K562 (cell line): Measurements from ENCODE around the gene MTF1. TPM values are rescaled to one million over a fixed set of nuclear protein-coding genes. Genes with fewer than 3 reads are reported as not detected.

Experiments used
- ATAC-seq: fragments of 200-7000 bp; cut with Tn5 transposase; 3 replicates; pipeline ENCODE4 v1.9.1; 2020; ENCODE audit warnings: moderate library complexity
- BruUV-seq: library from RNA; stranded (reverse); fragments of 400-500 nt; replicated peaks from 2 replicates; lab custom pipeline; 2021; lab: Mats Ljungman, UMichigan
- CTCF ChIA-PET: fragments of 300-600 bp; formaldehyde crosslinking; extraction: SDS; loops from one replicate; lab custom pipeline; 2021; ENCODE audit warnings: low intra/inter-chr PET ratio; lab: Yijun Ruan, JAX
- POLR2A ChIA-PET: fragments of 300-600, 350-650 bp; sonication (Branson Sonifier 250); formaldehyde crosslinking; extraction: SDS; loops from one replicate; lab custom pipeline; 2021; ENCODE audit warnings: antibody characterized with exemption, inconsistent platforms; lab: Yijun Ruan, JAX
- DNase-seq, 4 experiments: peaks; one replicate each; pipeline versions ENCODE4 v3.0.0 to v3.0.0-alpha.2; 2011 to 2018; ENCODE audit warnings: low spot score in 3 of 4, mixed read lengths in 3 of 4; ENCODE audit errors: extremely low read depth in 1 of 4
- FAIRE-seq: peaks from 2 replicates; lab custom pipeline; 2011; peaks lifted over from hg19 to GRCh38; lab: Jason Lieb, UNC
- H2AFZ ChIP-seq: 2 replicates; pipeline ENCODE4 v1.6.0; 2011; ENCODE audit warnings: low read depth, low read length, control low read depth, inconsistent platforms
- H3K27ac ChIP-seq: fragments of 200-600 bp; 3 replicates; pipeline ENCODE4 v1.8.0; 2011; ENCODE audit warnings: low read depth, mild to moderate bottlenecking, control low read depth, inconsistent platforms, low read length, moderate library complexity, mixed read lengths; ENCODE audit errors: extremely low read depth
- H3K27me3 ChIP-seq, 2 experiments: fragments of 300-600 bp in 1 of 2; 2 replicates in 1 of 2; 3 replicates in 1 of 2; pipeline versions ENCODE4 v1.6.0 to v1.8.0; 2011; ENCODE audit warnings: inconsistent platforms in 2 of 2, low read length in 2 of 2, mild to moderate bottlenecking in 1 of 2, mixed read lengths in 1 of 2, moderate library complexity in 1 of 2; ENCODE audit not compliant: control insufficient read depth in 2 of 2, insufficient read depth in 2 of 2
- H3K36me3 ChIP-seq: fragments of 300-600 bp; 3 replicates; pipeline ENCODE4 v1.8.0; 2011; ENCODE audit warnings: mild to moderate bottlenecking, low read length, inconsistent platforms; ENCODE audit not compliant: control insufficient read depth, insufficient read depth
- H3K4me1 ChIP-seq, 2 experiments: fragments of 200-600 bp in 1 of 2; replicated peaks in 1 of 2; 2 replicates in 1 of 2; 3 replicates in 1 of 2; pipeline versions ENCODE4 v1.5.1 to v1.8.0; 2011; ENCODE audit warnings: inconsistent platforms in 2 of 2, low read length in 2 of 2, mild to moderate bottlenecking in 1 of 2, mixed read lengths in 1 of 2, moderate library complexity in 1 of 2; ENCODE audit not compliant: control insufficient read depth in 2 of 2, insufficient read depth in 2 of 2
- H3K4me2 ChIP-seq: 2 replicates; pipeline ENCODE4 v1.6.1; 2011; ENCODE audit warnings: low read length, control low read depth, inconsistent platforms, mixed read lengths; ENCODE audit not compliant: insufficient read depth
- H3K4me3 ChIP-seq: fragments of 200-600 bp; sonication (generic), shearing (Covaris generic); 2 replicates; pipeline ENCODE4 v1.5.1; 2016; ENCODE audit warnings: control low read depth, inconsistent platforms
- H3K79me2 ChIP-seq: fragments of 200-600 bp; 3 replicates; pipeline ENCODE4 v1.8.0; 2011; ENCODE audit warnings: low read length, inconsistent platforms; ENCODE audit not compliant: control insufficient read depth, insufficient read depth
- H3K9ac ChIP-seq, 2 experiments: 2 replicates each; pipeline versions ENCODE4 v1.6.0 to v1.6.1; 2011; ENCODE audit warnings: low read depth in 2 of 2, low read length in 2 of 2, control low read depth in 1 of 2, inconsistent platforms in 1 of 2, mild to moderate bottlenecking in 1 of 2, mixed read lengths in 1 of 2; ENCODE audit not compliant: insufficient read depth in 1 of 2
- H3K9me1 ChIP-seq: one replicate; pipeline ENCODE4 v1.6.0; 2011; ENCODE audit warnings: inconsistent platforms, mild to moderate bottlenecking, low read length, moderate library complexity; ENCODE audit not compliant: control insufficient read depth, insufficient read depth
- H3K9me3 ChIP-seq: replicated peaks from 2 replicates; pipeline ENCODE4 v1.5.1; 2011; ENCODE audit warnings: low read depth, low read length, inconsistent platforms; ENCODE audit not compliant: control insufficient read depth, insufficient read depth
- H4K20me1 ChIP-seq: replicated peaks from 2 replicates; pipeline ENCODE4 v1.6.1; 2011; ENCODE audit warnings: low read length, inconsistent platforms, mixed read lengths; ENCODE audit not compliant: control insufficient read depth, insufficient read depth
- ARHGAP35 ChIP-seq: fragments of 450-650 bp; IDR thresholded peaks from 2 replicates; pipeline ENCODE4 v1.6.1; 2018; ENCODE audit not compliant: partially characterized antibody
- ARID1B ChIP-seq: fragments of 450-650 bp; IDR thresholded peaks from 2 replicates; pipeline ENCODE4 v1.6.1; 2016; ENCODE audit warnings: antibody characterized with exemption, mild to moderate bottlenecking, inconsistent platforms
- CAMTA2 ChIP-seq: fragments of 250-450 bp; sonication (Bioruptor Pico); conservative IDR thresholded peaks from 2 replicates; pipeline ENCODE4 v1.5.1; 2022
- ESRRB ChIP-seq: fragments of 250-450 bp; sonication (Bioruptor Pico); IDR thresholded peaks from 2 replicates; pipeline ENCODE4 v1.5.0; 2020; ENCODE audit warnings: mild to moderate bottlenecking, moderate library complexity, borderline replicate concordance
- FOS ChIP-seq: IDR thresholded peaks from 3 replicates; pipeline ENCODE4 v1.6.1; 2011; ENCODE audit not compliant: insufficient read length; ENCODE audit errors: extremely low read depth
- HIVEP1 ChIP-seq: fragments of 250-450 bp; sonication (Bioruptor Pico); IDR thresholded peaks from 2 replicates; pipeline ENCODE4 v1.4.0; 2020; ENCODE audit warnings: mild to moderate bottlenecking
- HNRNPLL ChIP-seq: fragments of 200-400 bp; formaldehyde crosslinking; IDR thresholded peaks from 2 replicates; pipeline ENCODE4 v1.6.1; 2017; ENCODE audit warnings: low read length, low read depth, mild to moderate bottlenecking; ENCODE audit not compliant: poor library complexity, severe bottlenecking
- KDM5B ChIP-seq: fragments of 200-600 bp; sonication (generic); IDR thresholded peaks from 2 replicates; pipeline ENCODE4 v1.6.1; 2012; ENCODE audit warnings: low read depth, mild to moderate bottlenecking, moderate library complexity, low read length, control low read depth, inconsistent platforms; ENCODE audit not compliant: insufficient replicate concordance
- KLF10 ChIP-seq: fragments of 250-450 bp; sonication (Bioruptor Pico); IDR thresholded peaks from 2 replicates; pipeline ENCODE4 v1.6.1; 2021; ENCODE audit warnings: matching md5 sums
- MAFK ChIP-seq: IDR thresholded peaks from 2 replicates; pipeline ENCODE4 v1.6.1; 2011; ENCODE audit warnings: low read length, improper control_type of control experiment
- MED1 ChIP-seq: sonication (generic); formaldehyde crosslinking; IDR thresholded peaks from 2 replicates; pipeline ENCODE4 v1.8.1; 2023; ENCODE audit warnings: missing genetic modification reagents, borderline replicate concordance
- MXD1 ChIP-seq: fragments of 250-450 bp; sonication (Bioruptor Pico); IDR thresholded peaks from 2 replicates; pipeline ENCODE4 v1.8.0; 2021; ENCODE audit warnings: borderline replicate concordance, mild to moderate bottlenecking, moderate library complexity; ENCODE audit not compliant: poor library complexity, severe bottlenecking
- NONO ChIP-seq, 2 experiments: fragments of 200-400 bp in 1 of 2; fragments of 450-650 bp in 1 of 2; formaldehyde crosslinking in 1 of 2; IDR thresholded peaks; 2 replicates each; pipeline ENCODE4 v1.6.1; 2017; ENCODE audit warnings: low read depth in 2 of 2, mild to moderate bottlenecking in 2 of 2, moderate library complexity in 2 of 2, low read length in 1 of 2
- POLR3A ChIP-seq: IDR thresholded peaks from 2 replicates; pipeline ENCODE4 v1.6.1; 2011; ENCODE audit warnings: borderline replicate concordance, mild to moderate bottlenecking, moderate library complexity; ENCODE audit not compliant: insufficient read length, insufficient read depth; ENCODE audit errors: extremely low read depth
- PRDM10 ChIP-seq: fragments of 450-650 bp; IDR thresholded peaks from 2 replicates; pipeline ENCODE4 v1.6.1; 2018; ENCODE audit not compliant: partially characterized antibody
- SAFB2 ChIP-seq: fragments of 200-400 bp; formaldehyde crosslinking; IDR thresholded peaks from 2 replicates; pipeline ENCODE4 v1.6.1; 2018; ENCODE audit warnings: borderline replicate concordance, low read length, low read depth, moderate library complexity; ENCODE audit not compliant: severe bottlenecking
- SMARCE1 ChIP-seq: fragments of 450-650 bp; IDR thresholded peaks from 2 replicates; pipeline ENCODE4 v1.7.1; 2016; ENCODE audit warnings: mild to moderate bottlenecking
- ZBTB9 ChIP-seq: fragments of 450-650 bp; formaldehyde crosslinking; IDR thresholded peaks from 2 replicates; pipeline ENCODE4 v1.4.0; 2020; ENCODE audit warnings: mild to moderate bottlenecking, moderate library complexity
- WGBS: fragments of 100-300 bp; shearing (Covaris generic); methylation state at CpG from one replicate; pipeline ENCODE4 v1.1.6; 2016; ENCODE audit warnings: low coverage, mixed read lengths; ENCODE audit not compliant: insufficient coverage; ENCODE audit errors: missing lambda C conversion rate; 5-methylcytosine and 5-hydroxymethylcytosine counted together
- in situ Hi-C: fragments of 300-500 bp; cut with MboI; formaldehyde crosslinking; loops from 4 replicates; pipeline ENCODE4 v1.15.0; 2018; ENCODE audit warnings: inconsistent platforms, mixed read lengths
- intact Hi-C: fragments of 100-400 bp; cut with micrococcal nuclease; formaldehyde crosslinking; loops from 2 replicates; pipeline ENCODE4 v1.14.2; 2022
- polyA plus RNA-seq, 8 experiments: library from polyadenylated mRNA; depleted of rRNA in 4 of 8; stranded (reverse) in 5 of 8; unstranded in 3 of 8; fragments of >200 nt; fragmentation: Nextera tagmentation in 2 of 8; fragmentation: Illumina TruSeq in 1 of 8; extraction: Ambion mirVana in 2 of 8; extraction: Trizol in 1 of 8; gene quantifications; 2 replicates each; pipeline versions ENCODE4 v1.2.1 to v1.2.3, GENCODE V29; 2011 to 2014; ENCODE audit warnings: inconsistent platforms in 1 of 8, missing spikeins in 1 of 8
- total RNA-seq, 7 experiments: library from RNA; depleted of rRNA in 6 of 7; stranded (reverse); fragments of >200 nt in 6 of 7; fragmentation: Illumina TruSeq in 2 of 7; extraction: Trizol in 2 of 7; gene quantifications; 2 replicates each; pipeline versions ENCODE4 v1.2.1 to v1.2.3, GENCODE V29; 2011 to 2021; ENCODE audit warnings: low replicate concordance in 1 of 7

The MTF1 gene
- total and polyA plus RNA-seq, 9 of the 15 experiments (the other 6 are each of a cell fraction or from before 2014, with no cell fraction given), result 1.1 to 12.2 (median 4.3) TPM

- Histone ChIP-seq H3K4me1 (peaks cover 20 to 25% of the 10 kb centered on the region in 2 experiments; a peak in 4 of 5 replicates), H3K9ac (no peak overlapping the region; a peak in 1 of 4 replicates), H3K27me3 (no peaks in the 10 kb centered on the region; a peak in 1 of 5 replicates), H2AFZ (no peak overlapping the region), H3K9me3 (no peaks in the 10 kb centered on the region), H4K20me1 (0 out of 2 replicates have a peak, but pooled peaks cover 5% of the 10 kb centered on the region), H3K9me1 (no peaks in the 10 kb centered on the region), H3K79me2 (peaks cover 21% of the 10 kb centered on the region), H3K4me2 (no peak overlapping the region), H3K4me3 (no peak overlapping the region), H3K27ac (peak overlapping the region; percentile 26; the same call in 2 of the 3 replicates), H3K36me3 (peaks cover 44% of the 10 kb centered on the region)
- FAIRE-seq, result no peak
- no TSS peak for BruUV-seq
- ATAC-seq, result no peak
- ChIA-PET CTCF (no interaction called here), POLR2A (interaction anchor here (0.7 to 1.2 kb wide), 3 partner anchors 13 to 387 kb away, joined by 3 to 5 read pairs (median 3); no protein-coding TSS in a partner anchor)
- in situ Hi-C loops, result no loop called here
- peak in 1 of 4 experiments; percentile 17 for DNase-seq
- 21% methylated on average over 3 of the region's 3 CpGs for WGBS
- intact Hi-C loops, result no loop called here
- TF ChIP-seq MED1 (CRISPR knock-in tag) (no peak), CAMTA2 (no peak), ESRRB (CRISPR knock-in tag) (no peak), PRDM10 (peak; percentile 69), HIVEP1 (CRISPR knock-in tag) (no peak), KLF10 (no peak), ARID1B (peak; percentile 60; the same call in 1 of the 2 replicates), KDM5B (no peak), SAFB2 (no peak), ARHGAP35 (no peak), POLR3A (no peak), MAFK (peak; percentile 77), ZBTB9 (no peak), MXD1 (CRISPR knock-in tag) (no peak), SMARCE1 (peak; percentile 59; the same call in 1 of the 2 replicates), HNRNPLL (no peak), FOS (no peak), NONO (IDR thresholded peaks at IDR 0.05; ENCODE audit: low read depth in 2 of 2, low read length in 1 of 2) (peak in 1 of 2 experiments; percentile 32; a peak in 1 of 4 replicates)
These were observed 2.9 kb upstream of the MTF1 start for GRCh38 chr1:37862330-37862729.
